Endothelial cell of umbilical vein (primary cell): ENCODE measurements around the gene TICRR. TPM values are rescaled to one million over a fixed set of nuclear protein-coding genes. Genes with fewer than 3 reads are reported as not detected.

ENCODE experiments used
- BruUV-seq: library from RNA; stranded (reverse); fragments of 400-500 nt; replicated peaks from 2 replicates; lab custom pipeline; 2021; lab: Mats Ljungman, UMichigan
- CTCF ChIA-PET: fragments of 300-600, 350-600 bp; sonication (Branson Sonifier 250); formaldehyde crosslinking; loops from one replicate; lab custom pipeline; 2021; ENCODE audit warnings: antibody characterized with exemption, inconsistent platforms; lab: Charles Lee
- POLR2A ChIA-PET: fragments of 300-600, 350-600 bp; sonication (Branson Sonifier 250); formaldehyde crosslinking; loops from one replicate; lab custom pipeline; 2021; ENCODE audit warnings: antibody characterized with exemption, inconsistent platforms; lab: Charles Lee
- DNase-seq: peaks from one replicate; pipeline ENCODE4 v3.0.0-alpha.2; 2011; ENCODE audit warnings: low read depth, low spot score
- FAIRE-seq: peaks from 2 replicates; lab custom pipeline; 2011; peaks lifted over from hg19 to GRCh38; lab: Jason Lieb, UNC
- H2AFZ ChIP-seq: 2 replicates; pipeline ENCODE4 v1.6.0; 2012; ENCODE audit warnings: low read depth, low read length, control low read depth, inconsistent platforms
- H3K27ac ChIP-seq: 2 replicates; pipeline ENCODE4 v1.5.1; 2011; ENCODE audit warnings: low read depth, mild to moderate bottlenecking, control low read depth, low read length, moderate library complexity; ENCODE audit not compliant: insufficient read depth
- H3K27me3 ChIP-seq, 2 experiments: 2 replicates each; pipeline versions ENCODE4 v1.6.0 to v1.6.1; 2011; ENCODE audit warnings: low read length in 2 of 2, mixed read lengths in 1 of 2; ENCODE audit not compliant: control insufficient read depth in 2 of 2, insufficient read depth in 2 of 2
- H3K36me3 ChIP-seq, 2 experiments: 2 replicates in 1 of 2; 3 replicates in 1 of 2; pipeline ENCODE4 v1.5.1; 2011; ENCODE audit warnings: low read length in 2 of 2, mild to moderate bottlenecking in 1 of 2, moderate library complexity in 1 of 2; ENCODE audit not compliant: control insufficient read depth in 2 of 2, insufficient read depth in 2 of 2; ENCODE audit errors: extremely low read depth in 1 of 2
- H3K4me1 ChIP-seq: 3 replicates; pipeline ENCODE4 v1.5.1; 2011; ENCODE audit warnings: mild to moderate bottlenecking, low read length; ENCODE audit not compliant: control insufficient read depth, insufficient read depth; ENCODE audit errors: extremely low read depth
- H3K4me2 ChIP-seq: 2 replicates; pipeline ENCODE4 v1.6.1; 2011; ENCODE audit warnings: low read length, control low read depth, mixed read lengths; ENCODE audit not compliant: insufficient read depth
- H3K4me3 ChIP-seq, 3 experiments: fragments of 200-600 bp in 1 of 3; sonication (generic), shearing (Covaris generic) in 1 of 3; replicated peaks in 1 of 3; 2 replicates each; pipeline ENCODE4 v1.5.1; 2011 to 2016; ENCODE audit warnings: control low read depth in 3 of 3, low read length in 3 of 3, mild to moderate bottlenecking in 2 of 3, inconsistent platforms in 1 of 3, low read depth in 1 of 3, moderate library complexity in 1 of 3; ENCODE audit not compliant: insufficient read depth in 1 of 3
- H3K79me2 ChIP-seq: 2 replicates; pipeline ENCODE4 v1.6.0; 2012; ENCODE audit warnings: low read length, inconsistent platforms; ENCODE audit not compliant: control insufficient read depth, insufficient read depth
- H3K9ac ChIP-seq: replicated peaks from 2 replicates; pipeline ENCODE3; 2011; ENCODE audit warnings: low read length, control low read depth; ENCODE audit not compliant: insufficient read depth; ENCODE audit errors: extremely low read depth
- H3K9me1 ChIP-seq: replicated peaks from 3 replicates; pipeline ENCODE4 v1.6.0; 2011; ENCODE audit warnings: mild to moderate bottlenecking, low read length; ENCODE audit not compliant: control insufficient read depth, insufficient read depth; ENCODE audit errors: extremely low read depth
- H3K9me3 ChIP-seq: replicated peaks from 2 replicates; pipeline ENCODE4 v1.5.1; 2012; ENCODE audit warnings: low read length, inconsistent platforms; ENCODE audit not compliant: control insufficient read depth, insufficient read depth
- H4K20me1 ChIP-seq: replicated peaks from 2 replicates; pipeline ENCODE3; 2011; ENCODE audit warnings: mild to moderate bottlenecking, low read length; ENCODE audit not compliant: control insufficient read depth, insufficient read depth; ENCODE audit errors: extremely low read depth
- CTCF ChIP-seq, 2 donors: IDR thresholded peaks; 1 replicate in 1 of 2; 2 replicates in 1 of 2; pipeline ENCODE4 v1.5.1; 2011; ENCODE audit warnings: low read length in 2 of 2, mild to moderate bottlenecking in 2 of 2, moderate library complexity in 2 of 2, control low read depth in 1 of 2, inconsistent platforms in 1 of 2, low read depth in 1 of 2; ENCODE audit not compliant: insufficient read depth in 1 of 2; ENCODE audit errors: extremely low read depth in 1 of 2
- EZH2 ChIP-seq: IDR thresholded peaks from 2 replicates; pipeline ENCODE4 v1.6.1; 2012; ENCODE audit warnings: borderline replicate concordance, low read depth, mild to moderate bottlenecking, moderate library complexity, low read length, inconsistent platforms; ENCODE audit not compliant: severe bottlenecking
- FOS ChIP-seq: IDR thresholded peaks from 2 replicates; pipeline ENCODE4 v1.6.1; 2011; ENCODE audit warnings: mild to moderate bottlenecking, low read length, moderate library complexity, borderline replicate concordance; ENCODE audit not compliant: insufficient read depth
- GATA2 ChIP-seq: IDR thresholded peaks from 2 replicates; pipeline ENCODE4 v1.7.0; 2011; ENCODE audit warnings: low read depth, mild to moderate bottlenecking, moderate library complexity, mixed read lengths, low read length; ENCODE audit not compliant: insufficient read length, insufficient read depth
- JUN ChIP-seq: IDR thresholded peaks from 2 replicates; pipeline ENCODE4 v1.6.1; 2011; ENCODE audit warnings: borderline replicate concordance, low read depth; ENCODE audit not compliant: insufficient read length, insufficient read depth
- MAX ChIP-seq: IDR thresholded peaks from 2 replicates; pipeline ENCODE4 v1.6.1; 2011; ENCODE audit not compliant: insufficient read depth, insufficient read length
- MYC ChIP-seq: IDR thresholded peaks from one replicate; pipeline ENCODE4 v1.6.1; 2011; ENCODE audit warnings: mild to moderate bottlenecking, low read depth, low read length
- POLR2A ChIP-seq: IDR thresholded peaks from 2 replicates; pipeline ENCODE4 v1.6.1; 2012; ENCODE audit warnings: low read depth, mild to moderate bottlenecking, control low read depth, low read length
- POLR2AphosphoS5 ChIP-seq: IDR thresholded peaks from 2 replicates; pipeline ENCODE4 v1.6.1; 2012; ENCODE audit warnings: low read depth, mild to moderate bottlenecking, control low read depth, low read length, moderate library complexity; ENCODE audit not compliant: insufficient read depth
- dilution Hi-C: fragments of 300-500 bp; cut with MboI; formaldehyde crosslinking; loops from one replicate; pipeline ENCODE4 v1.15.0; 2019; ENCODE audit warnings: low sequenced_read_pairs; ENCODE audit not compliant: extremely low pct_ligation_motif_present
- intact Hi-C: fragments of 100-400 bp; cut with micrococcal nuclease; formaldehyde crosslinking; loops from one replicate; pipeline ENCODE4 v1.10.0; 2022
- polyA plus RNA-seq, 4 experiments: library from polyadenylated mRNA; depleted of rRNA in 3 of 4; stranded (reverse) in 3 of 4; unstranded in 1 of 4; fragments of >200 nt; gene quantifications; 2 replicates each; pipeline versions ENCODE4 v1.2.1 to v1.2.3, GENCODE V29; 2011 to 2012; ENCODE audit warnings: missing spikeins in 1 of 4
- total RNA-seq: library from RNA; stranded (reverse); gene quantifications from 2 replicates; pipeline ENCODE4 v1.2.3, GENCODE V29; 2021

TICRR gene
- total and polyA plus RNA-seq, 2 donors (not counting 3 experiments of a cell fraction or from before 2014, with no cell fraction given) = 4.9 to 19.4 TPM

- ChIA-PET POLR2A (no interaction called here), CTCF (interaction anchor here (0.6 kb wide), 1 partner anchor 978 kb away, joined by 3 read pairs; no protein-coding TSS in a partner anchor)
- Histone ChIP-seq H4K20me1 (no peaks in the 10 kb centered on the region), H3K9ac (no peak overlapping the region), H3K27ac (no peak overlapping the region), H3K4me3 (no peak overlapping the region), H3K27me3 (no peaks in the 10 kb centered on the region), H2AFZ (no peak overlapping the region), H3K9me3 (no peaks in the 10 kb centered on the region), H3K4me1 (no peaks in the 10 kb centered on the region), H3K9me1 (no peaks in the 10 kb centered on the region), H3K36me3 (peaks cover 0 to 21% of the 10 kb centered on the region in 2 experiments), H3K79me2 (no peaks in the 10 kb centered on the region), H3K4me2 (no peak overlapping the region)
- intact Hi-C loops = no loop called here
- BruUV-seq = no TSS peak
- TF ChIP-seq GATA2 = no peak
- TF ChIP-seq FOS = no peak
- TF ChIP-seq POLR2AphosphoS5 = no peak
- no peak for TF ChIP-seq POLR2A
- TF ChIP-seq CTCF (IDR thresholded peaks at IDR 0.05; ENCODE audit: extremely low read depth in 1 of 2, insufficient read depth in 1 of 2, low read depth in 1 of 2, low read length in 2 of 2) = no peak
- no peak for TF ChIP-seq JUN
- TF ChIP-seq EZH2 = no peak
- TF ChIP-seq MYC = no peak
- no peak for TF ChIP-seq MAX
- dilution Hi-C loops = no loop called here
- DNase-seq (no peak), FAIRE-seq (no peak)
Observed at GRCh38 chr15:89614164-89614563, 38.9 kb downstream of the TICRR start.
